ENCODE measurements around the gene SLC8A1. TPM values are rescaled to one million over a fixed set of nuclear protein-coding genes. Genes with fewer than 3 reads are reported as not detected.

SLC8A1 gene
- total and polyA plus RNA-seq, 9 donors, result 1.3 to 19.7 (median 7.7) TPM

GRCh38 chr2:40159333-40159732 lies 292.6 kb downstream of the SLC8A1 start:
- H3K9me3 ChIP-seq, result no peaks in the 10 kb centered on the region
- TF ChIP-seq CTCF (IDR thresholded peaks at IDR 0.05), result no peak
- TF ChIP-seq EP300 (IDR thresholded peaks at IDR 0.05), result no peak
- TF ChIP-seq POLR2A (IDR thresholded peaks at IDR 0.05), result no peak
- H3K36me3 ChIP-seq, result no peaks in the 10 kb centered on the region
- no peak overlapping the region for H3K27ac ChIP-seq
- H3K4me1 ChIP-seq (ENCODE audit: insufficient read depth), result peaks cover 3% of the 10 kb centered on the region
- no peaks in the 10 kb centered on the region for H3K27me3 ChIP-seq
- intact Hi-C loops (cut with DNase I), result no loop called here
- WGBS, 3 donors, result 95 to 96% (median 95%) methylated on average over 2 of the region's 2 CpGs
- no peak overlapping the region for H3K4me3 ChIP-seq
- DNase-seq, result no peak

- Histone ChIP-seq H3K36me3 (no peaks in the 10 kb centered on the region), H3K4me1 (ENCODE audit: insufficient read depth) (peaks cover 3% of the 10 kb centered on the region), H3K27me3 (no peaks in the 10 kb centered on the region), H3K9me3 (no peaks in the 10 kb centered on the region), H3K27ac (no peak overlapping the region), H3K4me3 (no peak overlapping the region)
- DNase-seq, result no peak
- TF ChIP-seq CTCF (IDR thresholded peaks at IDR 0.05), result no peak
- no peak for TF ChIP-seq EP300 (IDR thresholded peaks at IDR 0.05)
- no peak for TF ChIP-seq POLR2A (IDR thresholded peaks at IDR 0.05)
- intact Hi-C loops (cut with DNase I), result no loop called here
- WGBS, 3 donors, result 96 to 99% (median 97%) methylated on average over 5 of the region's 5 CpGs
These were observed 293.1 kb downstream of the SLC8A1 start for GRCh38 chr2:40158781-40159180.

GRCh38 chr2:40155728-40156127 lies 296.2 kb downstream of the SLC8A1 start:
- DNase-seq, result no peak
- 69 to 75% (median 72%) methylated on average over 2 of the region's 2 CpGs for WGBS, 3 donors
- H3K36me3 ChIP-seq, result no peaks in the 10 kb centered on the region
- no peaks in the 10 kb centered on the region for H3K27me3 ChIP-seq
- intact Hi-C loops (cut with DNase I), result no loop called here
- TF ChIP-seq POLR2A (IDR thresholded peaks at IDR 0.05), result no peak
- H3K27ac ChIP-seq, result no peak overlapping the region
- H3K4me3 ChIP-seq, result no peak overlapping the region
- no peaks in the 10 kb centered on the region for H3K4me1 ChIP-seq (ENCODE audit: insufficient read depth)
- no peaks in the 10 kb centered on the region for H3K9me3 ChIP-seq

- Histone ChIP-seq H3K36me3 (no peaks in the 10 kb centered on the region), H3K27me3 (no peaks in the 10 kb centered on the region), H3K4me1 (ENCODE audit: insufficient read depth) (no peaks in the 10 kb centered on the region), H3K9me3 (no peaks in the 10 kb centered on the region), H3K4me3 (no peak overlapping the region), H3K27ac (no peak overlapping the region)
- WGBS, 3 donors, result 83 to 91% (median 90%) methylated on average over 4 of the region's 4 CpGs
- DNase-seq, result no peak
- intact Hi-C loops (cut with DNase I), result no loop called here
- TF ChIP-seq CTCF (IDR thresholded peaks at IDR 0.05) (no peak), EP300 (IDR thresholded peaks at IDR 0.05) (no peak), POLR2A (IDR thresholded peaks at IDR 0.05) (no peak)
These were observed 301.6 kb downstream of the SLC8A1 start for GRCh38 chr2:40150266-40150665.

GRCh38 chr2:40148334-40148733 lies 303.6 kb downstream of the SLC8A1 start:
- intact Hi-C loops (cut with DNase I), result no loop called here
- DNase-seq, result no peak

More at GRCh38 chr2:40148334-40148733, 303.6 kb downstream of the SLC8A1 start:
- Histone ChIP-seq H3K9me3 (no peaks in the 10 kb centered on the region), H3K4me1 (ENCODE audit: insufficient read depth) (no peaks in the 10 kb centered on the region), H3K4me3 (no peak overlapping the region), H3K36me3 (no peaks in the 10 kb centered on the region), H3K27me3 (no peaks in the 10 kb centered on the region), H3K27ac (no peak overlapping the region)
- TF ChIP-seq POLR2A (IDR thresholded peaks at IDR 0.05), result no peak
- TF ChIP-seq EP300 (IDR thresholded peaks at IDR 0.05), result no peak
- TF ChIP-seq CTCF (IDR thresholded peaks at IDR 0.05), result no peak
- WGBS, 3 donors, result 91 to 95% (median 94%) methylated on average over 6 of the region's 6 CpGs
